Caco-2 (cell line): ENCODE data around the gene TMEM45A. TPM values are rescaled to one million over a fixed set of nuclear protein-coding genes. Genes with fewer than 3 reads are reported as not detected.

ENCODE experiments used
- BruUV-seq: library from RNA; stranded (reverse); fragments of 400-500 nt; replicated peaks from 2 replicates; lab custom pipeline; 2021; lab: Mats Ljungman, UMichigan
- CTCF ChIA-PET: fragments of 300-600 bp; sonication (Branson Sonifier 250); formaldehyde crosslinking; loops from one replicate; lab custom pipeline; 2022; ENCODE audit warnings: antibody characterized with exemption; lab: Charles Lee
- POLR2A ChIA-PET: fragments of 300-600 bp; sonication (Branson Sonifier 250); formaldehyde crosslinking; loops from one replicate; lab custom pipeline; 2022; ENCODE audit warnings: antibody characterized with exemption; lab: Charles Lee
- DNase-seq, 2 experiments: peaks; one replicate each; pipeline versions ENCODE4 v3.0.0 to v3.0.0-alpha.2; 2020 to 2022
- H3K27me3 ChIP-seq: replicated peaks from 2 replicates; pipeline ENCODE4 v1.6.0; 2011; ENCODE audit warnings: low read length; ENCODE audit not compliant: control insufficient read depth, insufficient read depth
- H3K36me3 ChIP-seq: 2 replicates; pipeline ENCODE4 v1.5.1; 2011; ENCODE audit warnings: low read length; ENCODE audit not compliant: control insufficient read depth, insufficient read depth
- H3K4me1 ChIP-seq: fragments of 250-450 bp; sonication (Bioruptor Pico); 2 replicates; pipeline ENCODE4 v1.5.1; 2020; ENCODE audit warnings: mild to moderate bottlenecking
- H3K4me3 ChIP-seq: 2 replicates; pipeline ENCODE4 v1.5.1; 2011; ENCODE audit warnings: low read depth, mild to moderate bottlenecking, control low read depth, low read length
- H3K9me3 ChIP-seq: fragments of 250-450 bp; sonication (Bioruptor Pico); 2 replicates; pipeline ENCODE4 v1.5.1; 2020; ENCODE audit warnings: mild to moderate bottlenecking, moderate library complexity
- H3K27ac Mint-ChIP-seq: one replicate; pipeline ENCODE4 v1.8.0; 2022; ENCODE audit warnings: mixed read lengths; ENCODE audit not compliant: unreplicated experiment
- H3K27me3 Mint-ChIP-seq: one replicate; pipeline ENCODE4 v1.8.0; 2022; ENCODE audit warnings: mixed read lengths; ENCODE audit not compliant: insufficient read depth, unreplicated experiment
- H3K36me3 Mint-ChIP-seq: one replicate; pipeline ENCODE4 v1.8.0; 2022; ENCODE audit warnings: mild to moderate bottlenecking, mixed read lengths; ENCODE audit not compliant: insufficient read depth, unreplicated experiment
- H3K4me1 Mint-ChIP-seq: one replicate; pipeline ENCODE4 v1.8.0; 2022; ENCODE audit warnings: low read depth, mixed read lengths; ENCODE audit not compliant: unreplicated experiment
- H3K4me3 Mint-ChIP-seq: one replicate; pipeline ENCODE4 v1.8.0; 2022; ENCODE audit warnings: mild to moderate bottlenecking, moderate library complexity, mixed read lengths; ENCODE audit not compliant: unreplicated experiment
- H3K9me3 Mint-ChIP-seq: one replicate; pipeline ENCODE4 v1.8.0; 2022; ENCODE audit warnings: mixed read lengths; ENCODE audit not compliant: unreplicated experiment
- intact Hi-C: fragments of 100-400 bp; cut with micrococcal nuclease; formaldehyde crosslinking; loops from one replicate; pipeline ENCODE4 v1.10.0; 2022; ENCODE audit not compliant: unreplicated experiment
- total RNA-seq: library from RNA; stranded (reverse); gene quantifications from 2 replicates; pipeline ENCODE4 v1.2.3, GENCODE V29; 2022
- TF ChIP-seq, protein P1 (sequence below), 2 experiments: fragments of 200-600 bp in 1 of 2; IDR thresholded peaks; 1 replicate in 1 of 2; 2 replicates in 1 of 2; pipeline versions ENCODE4 v1.5.1 to v1.8.0; 2011 to 2022; ENCODE audit warnings: antibody characterized with exemption in 1 of 2, control low read depth in 1 of 2, inconsistent platforms in 1 of 2, low read depth in 1 of 2, low read length in 1 of 2, mild to moderate bottlenecking in 1 of 2, moderate library complexity in 1 of 2; ENCODE audit not compliant: insufficient read depth in 1 of 2, severe bottlenecking in 1 of 2, unreplicated experiment in 1 of 2

Gene TMEM45A
- total RNA-seq, 1 experiment from 2014 or later: 5.6 TPM

DNA sequence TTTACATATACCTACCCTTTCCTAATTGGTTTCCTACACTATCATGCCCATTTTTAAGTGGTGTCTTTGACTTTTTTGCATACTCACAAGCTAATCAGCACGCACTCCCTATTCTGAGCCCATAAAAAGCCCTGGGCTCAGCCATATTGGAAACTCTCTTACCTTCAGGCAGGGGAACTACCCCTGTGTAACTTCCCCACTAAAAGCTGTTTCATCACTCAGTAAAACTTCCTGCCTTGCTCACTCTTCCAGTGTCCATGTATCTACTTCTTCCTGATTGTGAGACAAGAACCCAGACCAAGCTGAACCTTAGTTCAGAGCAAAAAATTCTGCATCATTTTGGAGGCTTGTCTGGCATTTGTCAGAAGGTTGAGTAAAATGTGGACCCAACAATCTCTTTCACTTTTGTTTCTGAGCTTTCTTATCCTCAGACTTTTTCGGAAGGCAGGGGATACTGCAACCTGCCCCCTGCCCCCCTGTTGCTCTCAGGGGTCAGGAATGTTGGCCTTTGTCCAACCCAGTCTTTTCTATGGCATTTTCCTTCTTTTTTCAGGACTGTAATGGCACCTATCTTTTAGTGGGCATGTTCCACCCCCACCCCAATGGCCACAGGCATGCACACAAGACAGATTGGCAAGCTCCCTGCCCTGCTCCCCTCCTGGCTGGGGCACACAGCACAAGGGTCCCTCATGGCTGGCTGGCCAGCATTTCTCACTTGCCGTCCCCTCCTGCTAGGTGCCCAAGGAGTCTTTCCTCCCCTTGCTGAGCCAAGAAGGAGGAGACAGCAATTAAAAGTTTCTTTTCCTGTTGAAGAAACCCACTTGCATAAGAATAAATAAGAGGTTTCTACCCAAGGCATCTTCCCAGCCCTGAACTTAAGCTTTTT is 26.3 kb upstream of the TMEM45A start:
- Histone ChIP-seq H3K4me3 (no peak overlapping the region), H3K27me3 (no peaks in the 10 kb centered on the region), H3K4me1 (no peaks in the 10 kb centered on the region), H3K36me3 (no peaks in the 10 kb centered on the region), H3K9me3 (peaks cover 21% of the 10 kb centered on the region)
- H3K27ac Mint-ChIP-seq: no peak overlapping the region
- intact Hi-C loops: no loop called here
- H3K9me3 Mint-ChIP-seq: peaks cover 20% of the 10 kb centered on the region
- no peak overlapping the region for H3K4me3 Mint-ChIP-seq
- TF ChIP-seq, protein P1, sequence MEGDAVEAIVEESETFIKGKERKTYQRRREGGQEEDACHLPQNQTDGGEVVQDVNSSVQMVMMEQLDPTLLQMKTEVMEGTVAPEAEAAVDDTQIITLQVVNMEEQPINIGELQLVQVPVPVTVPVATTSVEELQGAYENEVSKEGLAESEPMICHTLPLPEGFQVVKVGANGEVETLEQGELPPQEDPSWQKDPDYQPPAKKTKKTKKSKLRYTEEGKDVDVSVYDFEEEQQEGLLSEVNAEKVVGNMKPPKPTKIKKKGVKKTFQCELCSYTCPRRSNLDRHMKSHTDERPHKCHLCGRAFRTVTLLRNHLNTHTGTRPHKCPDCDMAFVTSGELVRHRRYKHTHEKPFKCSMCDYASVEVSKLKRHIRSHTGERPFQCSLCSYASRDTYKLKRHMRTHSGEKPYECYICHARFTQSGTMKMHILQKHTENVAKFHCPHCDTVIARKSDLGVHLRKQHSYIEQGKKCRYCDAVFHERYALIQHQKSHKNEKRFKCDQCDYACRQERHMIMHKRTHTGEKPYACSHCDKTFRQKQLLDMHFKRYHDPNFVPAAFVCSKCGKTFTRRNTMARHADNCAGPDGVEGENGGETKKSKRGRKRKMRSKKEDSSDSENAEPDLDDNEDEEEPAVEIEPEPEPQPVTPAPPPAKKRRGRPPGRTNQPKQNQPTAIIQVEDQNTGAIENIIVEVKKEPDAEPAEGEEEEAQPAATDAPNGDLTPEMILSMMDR (IDR thresholded peaks at IDR 0.05; ENCODE audit: insufficient read depth in 1 of 2, low read depth in 1 of 2, low read length in 1 of 2, severe bottlenecking in 1 of 2, unreplicated experiment in 1 of 2): no peak
- H3K27me3 Mint-ChIP-seq: no peaks in the 10 kb centered on the region
- no peak for DNase-seq
- ChIA-PET POLR2A (no interaction called here), CTCF (interaction anchor here (0.8 to 1.1 kb wide), 2 partner anchors 122 to 168 kb away, joined by 3 read pairs; no protein-coding TSS in a partner anchor)
- BruUV-seq: no TSS peak
- H3K36me3 Mint-ChIP-seq: no peaks in the 10 kb centered on the region
- no peaks in the 10 kb centered on the region for H3K4me1 Mint-ChIP-seq

DNA sequence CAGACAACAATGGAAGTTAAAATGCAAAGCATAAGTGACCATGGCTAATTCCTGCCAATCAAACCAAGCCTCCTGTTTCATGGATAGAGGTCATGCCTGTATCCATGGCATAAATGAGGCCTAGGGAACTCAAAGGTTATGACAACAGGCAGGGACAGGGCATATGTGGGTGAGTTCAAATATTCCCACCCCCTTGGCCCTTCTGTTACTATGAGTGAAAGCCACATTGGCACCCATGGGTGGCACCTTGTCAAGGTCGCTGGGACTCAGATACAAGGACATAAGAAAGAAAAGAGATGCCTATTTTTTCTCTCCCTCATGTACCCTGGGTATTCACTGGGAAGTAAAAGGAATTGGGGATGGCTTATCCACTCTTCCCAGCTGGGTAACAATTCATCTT is 25.3 kb upstream of the TMEM45A start:
- no peaks in the 10 kb centered on the region for H3K36me3 Mint-ChIP-seq
- Histone ChIP-seq H3K4me1 (no peaks in the 10 kb centered on the region), H3K9me3 (peaks cover 21% of the 10 kb centered on the region), H3K36me3 (no peaks in the 10 kb centered on the region), H3K4me3 (no peak overlapping the region), H3K27me3 (no peaks in the 10 kb centered on the region)
- TF ChIP-seq, protein P1 (IDR thresholded peaks at IDR 0.05; ENCODE audit: insufficient read depth in 1 of 2, low read depth in 1 of 2, low read length in 1 of 2, severe bottlenecking in 1 of 2, unreplicated experiment in 1 of 2): no peak
- H3K9me3 Mint-ChIP-seq: peaks cover 20% of the 10 kb centered on the region
- H3K27me3 Mint-ChIP-seq: no peaks in the 10 kb centered on the region
- BruUV-seq: no TSS peak
- no peak overlapping the region for H3K27ac Mint-ChIP-seq
- no peak overlapping the region for H3K4me3 Mint-ChIP-seq
- H3K4me1 Mint-ChIP-seq: no peaks in the 10 kb centered on the region
- ChIA-PET POLR2A (no interaction called here), CTCF (no interaction called here)
- no peak for DNase-seq
- intact Hi-C loops: no loop called here

DNA sequence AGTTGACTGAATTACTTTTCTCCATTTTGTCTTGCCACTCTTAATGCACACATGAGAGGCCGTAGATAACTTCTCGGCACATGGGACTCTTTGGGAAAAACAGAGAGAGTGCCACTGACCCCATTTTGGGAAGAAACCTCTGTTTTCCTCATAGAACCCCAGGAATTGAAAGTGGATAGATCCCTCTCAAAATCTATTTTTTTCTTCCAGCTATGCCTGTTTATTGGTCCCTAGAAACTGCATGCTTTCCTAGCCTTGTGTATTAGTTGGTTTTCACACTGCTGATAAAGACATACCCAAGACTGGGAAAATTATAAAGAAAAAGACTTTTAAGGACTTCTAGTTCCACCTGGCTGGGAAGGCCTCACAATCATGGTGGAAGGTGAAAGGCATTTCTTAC is 23.7 kb upstream of the TMEM45A start:
- H3K9me3 Mint-ChIP-seq: peaks cover 20% of the 10 kb centered on the region
- CTCF ChIA-PET: no interaction called here
- H3K36me3 Mint-ChIP-seq: no peaks in the 10 kb centered on the region
- H3K27me3 Mint-ChIP-seq: no peaks in the 10 kb centered on the region
- TF ChIP-seq, protein P1 (IDR thresholded peaks at IDR 0.05; ENCODE audit: insufficient read depth in 1 of 2, low read depth in 1 of 2, low read length in 1 of 2, severe bottlenecking in 1 of 2, unreplicated experiment in 1 of 2): no peak
- H3K4me1 ChIP-seq: no peaks in the 10 kb centered on the region
- H3K4me3 Mint-ChIP-seq: no peak overlapping the region
- POLR2A ChIA-PET: no interaction called here
- intact Hi-C loops: no loop called here
- peaks cover 21% of the 10 kb centered on the region for H3K9me3 ChIP-seq
- no peaks in the 10 kb centered on the region for H3K4me1 Mint-ChIP-seq
- no peaks in the 10 kb centered on the region for H3K27me3 ChIP-seq
- H3K27ac Mint-ChIP-seq: no peak overlapping the region
- H3K36me3 ChIP-seq: no peaks in the 10 kb centered on the region
- no peak overlapping the region for H3K4me3 ChIP-seq
- DNase-seq: no peak
- no TSS peak for BruUV-seq
